B cell (primary cell): ENCODE data around the gene CD58.

ENCODE experiments used
- EZH2 ChIP-seq: IDR thresholded peaks from 2 replicates; pipeline ENCODE4 v1.6.1; 2012; ENCODE audit warnings: borderline replicate concordance, low read depth, mild to moderate bottlenecking, moderate library complexity, low read length; ENCODE audit not compliant: insufficient read depth, poor library complexity, severe bottlenecking
- TF ChIP-seq, protein P1 (sequence below): fragments of 200-600 bp; IDR thresholded peaks from one replicate; pipeline ENCODE4 v1.8.0; 2022; ENCODE audit warnings: antibody characterized with exemption, mild to moderate bottlenecking

DNA sequence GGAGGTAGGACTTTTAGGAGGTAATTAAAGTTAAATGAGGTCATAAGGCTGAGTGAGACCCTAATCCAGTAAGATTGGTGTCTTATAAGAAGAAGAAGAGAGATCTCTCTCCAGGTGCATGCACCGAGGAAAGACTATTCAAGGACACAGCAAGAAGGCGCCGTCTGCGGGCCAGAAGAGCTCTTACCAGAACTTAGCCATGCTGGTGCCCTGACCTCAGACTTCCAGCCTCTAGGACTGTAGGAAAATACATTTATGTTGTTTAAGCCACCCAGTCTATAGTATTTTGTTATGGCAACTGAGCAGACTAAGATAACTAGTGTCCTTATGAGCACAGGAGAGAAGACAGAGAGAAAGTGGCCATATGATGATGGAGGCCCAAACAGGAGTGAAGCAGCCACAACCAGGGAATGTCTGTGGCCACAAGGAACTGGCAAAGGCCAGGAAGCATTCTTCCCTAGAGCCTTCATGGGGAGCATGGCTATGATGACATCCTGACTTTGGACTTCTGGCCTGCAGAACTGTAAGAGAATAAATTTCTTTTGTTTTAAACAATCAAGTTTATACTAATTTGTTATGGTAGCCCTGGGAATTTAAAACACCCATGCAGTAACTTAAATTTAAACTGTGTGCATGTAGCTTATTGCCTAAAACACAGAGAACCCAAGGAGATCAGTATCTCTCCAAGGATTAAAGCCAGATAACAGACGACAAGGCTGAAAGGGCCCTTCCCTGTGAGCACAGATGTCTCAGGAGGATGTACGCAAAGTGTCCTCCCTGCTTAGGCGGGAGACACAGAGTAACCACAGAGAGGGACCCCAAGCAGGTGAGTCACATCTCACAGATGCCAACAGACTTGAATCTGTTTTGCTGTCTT is 9.9 kb upstream of the CD58 start:
- TF ChIP-seq, protein P1, sequence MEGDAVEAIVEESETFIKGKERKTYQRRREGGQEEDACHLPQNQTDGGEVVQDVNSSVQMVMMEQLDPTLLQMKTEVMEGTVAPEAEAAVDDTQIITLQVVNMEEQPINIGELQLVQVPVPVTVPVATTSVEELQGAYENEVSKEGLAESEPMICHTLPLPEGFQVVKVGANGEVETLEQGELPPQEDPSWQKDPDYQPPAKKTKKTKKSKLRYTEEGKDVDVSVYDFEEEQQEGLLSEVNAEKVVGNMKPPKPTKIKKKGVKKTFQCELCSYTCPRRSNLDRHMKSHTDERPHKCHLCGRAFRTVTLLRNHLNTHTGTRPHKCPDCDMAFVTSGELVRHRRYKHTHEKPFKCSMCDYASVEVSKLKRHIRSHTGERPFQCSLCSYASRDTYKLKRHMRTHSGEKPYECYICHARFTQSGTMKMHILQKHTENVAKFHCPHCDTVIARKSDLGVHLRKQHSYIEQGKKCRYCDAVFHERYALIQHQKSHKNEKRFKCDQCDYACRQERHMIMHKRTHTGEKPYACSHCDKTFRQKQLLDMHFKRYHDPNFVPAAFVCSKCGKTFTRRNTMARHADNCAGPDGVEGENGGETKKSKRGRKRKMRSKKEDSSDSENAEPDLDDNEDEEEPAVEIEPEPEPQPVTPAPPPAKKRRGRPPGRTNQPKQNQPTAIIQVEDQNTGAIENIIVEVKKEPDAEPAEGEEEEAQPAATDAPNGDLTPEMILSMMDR = no peak
- TF ChIP-seq EZH2 = no peak
